Measurements from ENCODE around the gene MYO16. TPM values are rescaled to one million over a fixed set of nuclear protein-coding genes. Genes with fewer than 3 reads are reported as not detected.

The MYO16 gene
- total RNA-seq, 1 donor from 2014 or later, result 2.3 TPM

DNA sequence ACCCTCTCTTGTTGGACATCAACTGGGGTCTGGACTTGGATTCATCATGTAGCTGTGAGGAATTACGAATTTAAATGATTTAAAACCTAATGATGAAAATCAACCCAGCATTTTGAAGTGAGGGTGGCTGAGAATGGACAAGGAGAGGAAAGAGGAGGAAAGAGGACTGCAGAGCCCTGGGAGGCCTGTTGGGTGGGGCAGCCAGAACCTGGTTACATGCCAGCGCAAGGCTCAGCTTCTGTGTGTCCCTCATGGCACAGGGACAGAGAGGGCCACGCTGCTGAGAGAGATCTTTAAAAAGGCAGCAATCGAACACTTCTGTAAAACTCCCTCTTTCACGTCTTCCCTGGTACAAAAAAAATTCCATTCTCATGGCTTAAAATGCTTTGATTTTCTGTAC is 292.7 kb downstream of the MYO16 start:
- H3K36me3 Mint-ChIP-seq (ENCODE audit: insufficient read depth), result no peaks in the 10 kb centered on the region
- H3K9me3 Mint-ChIP-seq (ENCODE audit: low read depth), result no peaks in the 10 kb centered on the region
- no peak overlapping the region for H3K4me3 Mint-ChIP-seq (ENCODE audit: low read depth)
- no peak for TF ChIP-seq CTCF (IDR thresholded peaks at IDR 0.05; ENCODE audit: unreplicated experiment)
- peaks cover 19% of the 10 kb centered on the region for H3K4me1 Mint-ChIP-seq (ENCODE audit: low read depth)
- peaks cover 19% of the 10 kb centered on the region for H3K27me3 Mint-ChIP-seq
- DNase-seq (ENCODE audit: low spot score, unreplicated experiment), result no peak
- no peak overlapping the region for H3K27ac Mint-ChIP-seq

- H3K27me3 Mint-ChIP-seq, result peaks cover 19% of the 10 kb centered on the region
- no peak overlapping the region for H3K27ac Mint-ChIP-seq
- no peaks in the 10 kb centered on the region for H3K36me3 Mint-ChIP-seq (ENCODE audit: insufficient read depth)
- H3K4me1 Mint-ChIP-seq (ENCODE audit: low read depth), result peaks cover 9% of the 10 kb centered on the region
- TF ChIP-seq CTCF (IDR thresholded peaks at IDR 0.05; ENCODE audit: unreplicated experiment), result no peak
- no peak for DNase-seq (ENCODE audit: low spot score, unreplicated experiment)
- no peak overlapping the region for H3K4me3 Mint-ChIP-seq (ENCODE audit: low read depth)
- no peaks in the 10 kb centered on the region for H3K9me3 Mint-ChIP-seq (ENCODE audit: low read depth)
Measured at GRCh38 chr13:108923386-108924047, 294.1 kb downstream of the MYO16 start.

- DNase-seq (ENCODE audit: low spot score, unreplicated experiment), result no peak
- no peak overlapping the region for H3K4me3 Mint-ChIP-seq (ENCODE audit: low read depth)
- H3K4me1 Mint-ChIP-seq (ENCODE audit: low read depth), result peaks cover 7% of the 10 kb centered on the region
- H3K27ac Mint-ChIP-seq, result no peak overlapping the region
- no peak for TF ChIP-seq CTCF (IDR thresholded peaks at IDR 0.05; ENCODE audit: unreplicated experiment)
- H3K36me3 Mint-ChIP-seq (ENCODE audit: insufficient read depth), result no peaks in the 10 kb centered on the region
- no peaks in the 10 kb centered on the region for H3K9me3 Mint-ChIP-seq (ENCODE audit: low read depth)
- H3K27me3 Mint-ChIP-seq, result peaks cover 19% of the 10 kb centered on the region
Measured at GRCh38 chr13:108924134-108924533, 294.7 kb downstream of the MYO16 start.

- Mint-ChIP-seq H3K9me3 (ENCODE audit: low read depth) (no peaks in the 10 kb centered on the region), H3K4me3 (ENCODE audit: low read depth) (no peak overlapping the region), H3K27ac (no peak overlapping the region), H3K27me3 (peaks cover 19% of the 10 kb centered on the region), H3K4me1 (ENCODE audit: low read depth) (peaks cover 2% of the 10 kb centered on the region), H3K36me3 (ENCODE audit: insufficient read depth) (no peaks in the 10 kb centered on the region)
- DNase-seq (ENCODE audit: low spot score, unreplicated experiment), result no peak
- no peak for TF ChIP-seq CTCF (IDR thresholded peaks at IDR 0.05; ENCODE audit: unreplicated experiment)
Measured at GRCh38 chr13:108924541-108924940, 295.1 kb downstream of the MYO16 start.

DNA sequence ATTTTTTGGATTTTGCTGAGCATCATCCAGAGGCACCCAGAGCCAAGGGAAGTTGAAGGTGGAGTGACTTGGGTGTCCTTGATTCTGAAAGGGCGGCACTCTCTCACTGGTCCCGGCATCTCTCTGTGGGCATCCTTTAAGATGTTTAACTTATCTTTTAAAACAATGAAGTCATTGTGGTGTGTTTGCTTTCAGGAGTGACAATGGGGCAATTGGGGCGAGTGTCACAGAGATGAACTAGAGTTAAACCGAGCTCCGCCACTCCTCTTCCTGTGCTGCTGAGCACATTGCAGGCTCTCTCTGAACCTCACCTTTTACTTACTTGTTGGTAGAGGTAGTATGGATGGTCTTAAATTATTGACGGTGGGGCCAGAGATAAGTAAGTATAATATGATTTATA is 295.7 kb downstream of the MYO16 start:
- Mint-ChIP-seq H3K27ac (no peak overlapping the region), H3K36me3 (ENCODE audit: insufficient read depth) (no peaks in the 10 kb centered on the region), H3K27me3 (peaks cover 19% of the 10 kb centered on the region), H3K4me1 (ENCODE audit: low read depth) (peaks cover 1% of the 10 kb centered on the region), H3K9me3 (ENCODE audit: low read depth) (no peaks in the 10 kb centered on the region), H3K4me3 (ENCODE audit: low read depth) (no peak overlapping the region)
- no peak for TF ChIP-seq CTCF (IDR thresholded peaks at IDR 0.05; ENCODE audit: unreplicated experiment)
- no peak for DNase-seq (ENCODE audit: low spot score, unreplicated experiment)

Measured in progenitor cell of endocrine pancreas (in vitro differentiated cells).